ENCODE results near the gene COG3.

DNA sequence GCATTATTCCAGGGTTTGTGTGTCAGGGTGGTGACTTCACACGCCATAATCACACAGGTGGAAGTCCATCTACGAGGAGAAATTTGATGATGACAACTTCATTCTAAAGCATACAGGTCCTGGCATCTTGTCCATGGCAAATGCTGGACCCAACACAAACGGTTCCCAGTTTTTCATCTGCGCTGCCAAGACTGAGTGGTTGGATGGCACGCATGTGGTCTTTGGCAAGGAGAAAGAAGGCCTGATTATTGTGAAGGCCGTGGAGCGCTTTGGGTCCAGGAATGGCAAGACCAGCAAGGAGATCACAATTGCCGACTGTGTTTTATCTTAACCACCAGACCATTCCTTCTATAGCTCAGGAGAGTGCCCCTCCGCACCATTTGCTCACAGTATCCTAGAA lies 28.4 kb upstream of the COG3 start:
- TF ChIP-seq CTCF (IDR thresholded peaks at IDR 0.05; ENCODE audit: low read depth, low read length, missing input control), result no peak
- TF ChIP-seq GABPA (IDR thresholded peaks at IDR 0.05 in 1 of 2, conservative IDR thresholded peaks at IDR 0.05 in 1 of 2), result no peak
- peak; percentile 62 for TF ChIP-seq YY1 (IDR thresholded peaks at IDR 0.05)
- no peak for TF ChIP-seq SP1 (IDR thresholded peaks at IDR 0.05)
- TF ChIP-seq TAF1 (conservative IDR thresholded peaks at IDR 0.05), result no peak
- TF ChIP-seq NR2F2 (IDR thresholded peaks at IDR 0.05), result no peak
- peak in 1 of 2 donors; percentile 57 for TF ChIP-seq RXRA (IDR thresholded peaks at IDR 0.05)
- TF ChIP-seq RAD21 (IDR thresholded peaks at IDR 0.05), result no peak
- peak; percentile 19 for TF ChIP-seq MAX (IDR thresholded peaks at IDR 0.05)
- no peak for TF ChIP-seq JUND (IDR thresholded peaks at IDR 0.05)
- TF ChIP-seq, protein P1, sequence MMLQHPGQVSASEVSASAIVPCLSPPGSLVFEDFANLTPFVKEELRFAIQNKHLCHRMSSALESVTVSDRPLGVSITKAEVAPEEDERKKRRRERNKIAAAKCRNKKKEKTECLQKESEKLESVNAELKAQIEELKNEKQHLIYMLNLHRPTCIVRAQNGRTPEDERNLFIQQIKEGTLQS (IDR thresholded peaks at IDR 0.05), result no peak
- TF ChIP-seq FOXA1 (IDR thresholded peaks at IDR 0.05), result no peak
- no peak for TF ChIP-seq EGR1 (IDR thresholded peaks at IDR 0.05; ENCODE audit: low read depth in 2 of 2)
